Spleen (tissue), 11 donors: ENCODE data around the gene SYNPR. TPM values are rescaled to one million over a fixed set of nuclear protein-coding genes. Genes with fewer than 3 reads are reported as not detected.

ENCODE experiments used
- DNase-seq: peaks from one replicate; pipeline ENCODE4 v3.0.0-alpha.2; 2020
- H3K27ac ChIP-seq, 8 donors: fragments of 200-600 bp; sonication (generic) in 7 of 8; 1 replicate in 4 of 8; 2 replicates in 4 of 8; pipeline versions ENCODE4 v1.5.0 to v1.8.0; 2016 to 2021; ENCODE audit warnings: inconsistent platforms in 4 of 8, mild to moderate bottlenecking in 4 of 8, moderate library complexity in 1 of 8
- H3K27me3 ChIP-seq, 7 donors: fragments of 200-600 bp; sonication (generic) in 6 of 7; replicated peaks in 1 of 7; 1 replicate in 4 of 7; 2 replicates in 3 of 7; pipeline versions ENCODE4 v1.5.0 to v1.8.0; 2016 to 2021; ENCODE audit warnings: inconsistent platforms in 3 of 7, mild to moderate bottlenecking in 1 of 7
- H3K36me3 ChIP-seq, 6 donors: fragments of 200-600 bp; sonication (generic) in 5 of 6; 1 replicate in 4 of 6; 2 replicates in 2 of 6; pipeline versions ENCODE4 v1.5.0 to v1.8.0; 2016 to 2021; ENCODE audit warnings: inconsistent platforms in 2 of 6
- H3K4me1 ChIP-seq, 6 donors: fragments of 200-600 bp; sonication (generic) in 5 of 6; 1 replicate in 3 of 6; 2 replicates in 3 of 6; pipeline versions ENCODE4 v1.5.0 to v1.8.0; 2016 to 2021; ENCODE audit warnings: inconsistent platforms in 3 of 6
- H3K4me3 ChIP-seq, 8 donors: fragments of 200-600 bp; sonication (generic) in 7 of 8; 1 replicate in 4 of 8; 2 replicates in 4 of 8; pipeline versions ENCODE4 v1.5.0 to v1.8.0; 2016 to 2021; ENCODE audit warnings: inconsistent platforms in 4 of 8, mild to moderate bottlenecking in 4 of 8, moderate library complexity in 2 of 8
- H3K9me3 ChIP-seq, 8 donors: fragments of 200-600 bp; sonication (generic) in 7 of 8; 1 replicate in 4 of 8; 2 replicates in 4 of 8; pipeline versions ENCODE4 v1.5.0 to v1.8.0; 2016 to 2021; ENCODE audit warnings: inconsistent platforms in 4 of 8
- POLR2A ChIP-seq, 3 donors: fragments of 450-650 bp; IDR thresholded peaks; one replicate each; pipeline ENCODE4 v1.5.1; 2017; ENCODE audit warnings: antibody characterized with exemption in 3 of 3, mild to moderate bottlenecking in 1 of 3
- POLR2AphosphoS5 ChIP-seq, 3 donors: sonication (generic); formaldehyde crosslinking; IDR thresholded peaks; one replicate each; pipeline ENCODE4 v1.5.1; 2017; ENCODE audit warnings: antibody characterized with exemption in 3 of 3
- WGBS, 5 donors: extraction: QIAGEN DNeasy Blood & Tissue Kit in 3 of 5; methylation state at CpG; one replicate each; pipeline versions ENCODE4 v1.1.5 to v1.1.7; 2013 to 2018; 5-methylcytosine and 5-hydroxymethylcytosine counted together
- intact Hi-C: fragments of 100-400 bp; cut with DNase I; formaldehyde crosslinking; loops from one replicate; pipeline ENCODE4 v1.15.0; 2023; ENCODE audit warnings: low total_unique reads
- polyA plus RNA-seq, 3 donors: library from polyadenylated mRNA; stranded (reverse); fragments of 200-250 nt; gene quantifications; one replicate each; pipeline ENCODE4 v1.2.1, GENCODE V29; 2013
- total RNA-seq, 7 donors: library from RNA; depleted of rRNA in 3 of 7; stranded (reverse); fragments of >200 nt in 3 of 7; fragmentation: NEBNext Ultra II Directional in 4 of 7; extraction: Animal tissue kit (Norgen Biotek cat#: 25700) in 4 of 7; gene quantifications; one replicate each; pipeline versions ENCODE4 v1.1.0 to v1.2.1, GENCODE V29; 2016 to 2021
- TF ChIP-seq, protein P1 (sequence below), 11 experiments: fragments of 200-600 bp in 7 of 11; fragments of 450-650 bp in 4 of 11; sonication (generic) in 4 of 11; IDR thresholded peaks in 8 of 11; conservative IDR thresholded peaks in 3 of 11; 1 replicate in 7 of 11; 2 replicates in 4 of 11; pipeline versions ENCODE4 v1.4.0 to v1.8.0; 2016 to 2021; ENCODE audit warnings: antibody characterized with exemption in 11 of 11, inconsistent platforms in 4 of 11, mild to moderate bottlenecking in 1 of 11
- donor health status: healthy with polysubstance abuse.
- donor health status: DM: no; HTN: no; CAD: no; lungs with moderate emphysema.
- donor health status: DM: no; HTN: no; CAD: no.
- donor health status: Bipolar disorder and iron deficiency.
- donor health status: healthy.
- donor health status: DM: no; HTN: no; CAD: no.
- donor health status: DM: yes; HTN: yes; CAD: no.

SYNPR gene
- total and polyA plus RNA-seq, 10 donors = not detected

DNA sequence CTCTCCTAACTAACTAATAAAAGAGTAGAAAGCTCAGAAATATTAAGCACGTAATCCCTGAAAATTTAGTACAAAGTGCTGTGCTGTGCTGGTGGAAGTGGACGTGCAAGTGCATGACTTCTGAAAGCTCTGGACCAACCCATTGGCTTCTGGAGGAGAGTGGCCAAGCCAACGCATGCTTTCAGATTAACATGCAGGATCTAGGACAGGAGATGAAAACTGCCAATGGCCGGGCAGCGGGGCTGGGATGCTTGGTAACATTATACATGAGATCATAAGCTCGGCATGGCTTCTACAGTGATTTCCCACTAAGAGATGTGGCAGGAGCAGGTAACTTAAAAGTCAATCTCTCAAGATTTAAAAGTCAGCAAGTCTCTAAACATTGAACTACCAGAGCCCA lies 203.5 kb downstream of the SYNPR start:
- no peaks in the 10 kb centered on the region for H3K4me1 ChIP-seq
- no peaks in the 10 kb centered on the region for H3K36me3 ChIP-seq
- intact Hi-C loops = no loop called here
- H3K4me3 ChIP-seq = no peak overlapping the region
- no peak for DNase-seq
- TF ChIP-seq, protein P1, sequence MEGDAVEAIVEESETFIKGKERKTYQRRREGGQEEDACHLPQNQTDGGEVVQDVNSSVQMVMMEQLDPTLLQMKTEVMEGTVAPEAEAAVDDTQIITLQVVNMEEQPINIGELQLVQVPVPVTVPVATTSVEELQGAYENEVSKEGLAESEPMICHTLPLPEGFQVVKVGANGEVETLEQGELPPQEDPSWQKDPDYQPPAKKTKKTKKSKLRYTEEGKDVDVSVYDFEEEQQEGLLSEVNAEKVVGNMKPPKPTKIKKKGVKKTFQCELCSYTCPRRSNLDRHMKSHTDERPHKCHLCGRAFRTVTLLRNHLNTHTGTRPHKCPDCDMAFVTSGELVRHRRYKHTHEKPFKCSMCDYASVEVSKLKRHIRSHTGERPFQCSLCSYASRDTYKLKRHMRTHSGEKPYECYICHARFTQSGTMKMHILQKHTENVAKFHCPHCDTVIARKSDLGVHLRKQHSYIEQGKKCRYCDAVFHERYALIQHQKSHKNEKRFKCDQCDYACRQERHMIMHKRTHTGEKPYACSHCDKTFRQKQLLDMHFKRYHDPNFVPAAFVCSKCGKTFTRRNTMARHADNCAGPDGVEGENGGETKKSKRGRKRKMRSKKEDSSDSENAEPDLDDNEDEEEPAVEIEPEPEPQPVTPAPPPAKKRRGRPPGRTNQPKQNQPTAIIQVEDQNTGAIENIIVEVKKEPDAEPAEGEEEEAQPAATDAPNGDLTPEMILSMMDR (IDR thresholded peaks at IDR 0.05 in 8 of 11, conservative IDR thresholded peaks at IDR 0.05 in 3 of 11) = no peak
- no peak for TF ChIP-seq POLR2A (IDR thresholded peaks at IDR 0.05)
- TF ChIP-seq POLR2AphosphoS5 (IDR thresholded peaks at IDR 0.05) = no peak
- no peaks in the 10 kb centered on the region for H3K27me3 ChIP-seq
- H3K9me3 ChIP-seq = no peaks in the 10 kb centered on the region
- WGBS, 5 donors = 74 to 93% (median 80%) methylated on average over 6 of the region's 6 CpGs
- no peak overlapping the region for H3K27ac ChIP-seq

DNA sequence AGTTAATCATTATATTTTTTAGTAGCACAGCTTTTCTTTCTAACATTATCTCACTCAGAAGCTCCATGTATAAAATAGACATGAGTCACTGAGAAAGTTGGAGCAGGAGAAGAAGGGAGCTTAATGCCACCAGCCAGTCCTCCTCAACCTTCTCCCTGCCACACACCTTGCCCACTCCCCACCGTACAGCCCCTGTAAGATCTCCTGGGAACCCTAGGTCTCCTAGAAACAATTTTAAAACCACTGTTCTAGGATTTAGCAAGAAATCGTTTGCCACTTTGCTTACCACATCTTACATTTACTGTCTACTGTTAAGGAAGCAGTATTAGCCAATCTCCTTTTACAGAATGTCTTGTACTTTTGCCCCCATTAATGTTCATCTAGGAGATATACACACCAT lies 204.2 kb downstream of the SYNPR start:
- intact Hi-C loops = no loop called here

DNA sequence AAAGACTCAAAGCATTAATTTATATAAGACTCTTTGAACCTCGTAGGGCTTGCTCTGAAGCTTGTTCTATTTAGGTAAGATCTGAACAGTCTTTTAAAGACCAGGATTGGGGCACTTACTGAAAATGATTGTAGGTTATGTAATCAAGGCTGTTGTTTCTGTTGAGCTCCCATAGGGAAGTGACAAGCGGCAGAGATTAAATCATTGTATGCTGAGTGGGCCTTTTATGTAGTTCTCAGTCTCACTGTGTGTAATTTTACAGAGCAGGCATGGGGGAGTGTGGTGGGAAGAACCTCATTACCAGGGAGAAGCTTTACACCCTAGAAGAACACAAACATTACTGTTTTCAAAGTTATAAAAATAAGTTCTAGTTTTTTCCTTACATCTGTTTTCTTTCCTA lies 214.4 kb downstream of the SYNPR start:
- no peaks in the 10 kb centered on the region for H3K36me3 ChIP-seq
- DNase-seq = no peak
- H3K27me3 ChIP-seq = no peaks in the 10 kb centered on the region
- H3K4me3 ChIP-seq = no peak overlapping the region
- WGBS, 5 donors = 61 to 82% (median 63%) methylated on average over 2 of the region's 2 CpGs
- TF ChIP-seq POLR2A (IDR thresholded peaks at IDR 0.05) (no peak), POLR2AphosphoS5 (IDR thresholded peaks at IDR 0.05) (no peak)
- TF ChIP-seq, protein P1 (IDR thresholded peaks at IDR 0.05 in 8 of 11, conservative IDR thresholded peaks at IDR 0.05 in 3 of 11) = no peak
- H3K9me3 ChIP-seq = no peaks in the 10 kb centered on the region
- intact Hi-C loops = no loop called here
- H3K27ac ChIP-seq = no peak overlapping the region
- no peaks in the 10 kb centered on the region for H3K4me1 ChIP-seq

More for the DNA sequence above, 204.2 kb downstream of the SYNPR start:
- no peak for TF ChIP-seq POLR2AphosphoS5 (IDR thresholded peaks at IDR 0.05)
- TF ChIP-seq, protein P1 (IDR thresholded peaks at IDR 0.05 in 8 of 11, conservative IDR thresholded peaks at IDR 0.05 in 3 of 11) = no peak
- no peak for TF ChIP-seq POLR2A (IDR thresholded peaks at IDR 0.05)
- 69 to 81% (median 77%) methylated on average over 2 of the region's 2 CpGs for WGBS, 5 donors
- no peaks in the 10 kb centered on the region for H3K36me3 ChIP-seq
- H3K27ac ChIP-seq = no peak overlapping the region
- H3K4me1 ChIP-seq = no peaks in the 10 kb centered on the region
- no peaks in the 10 kb centered on the region for H3K27me3 ChIP-seq
- DNase-seq = no peak
- no peaks in the 10 kb centered on the region for H3K9me3 ChIP-seq
- no peak overlapping the region for H3K4me3 ChIP-seq

DNA sequence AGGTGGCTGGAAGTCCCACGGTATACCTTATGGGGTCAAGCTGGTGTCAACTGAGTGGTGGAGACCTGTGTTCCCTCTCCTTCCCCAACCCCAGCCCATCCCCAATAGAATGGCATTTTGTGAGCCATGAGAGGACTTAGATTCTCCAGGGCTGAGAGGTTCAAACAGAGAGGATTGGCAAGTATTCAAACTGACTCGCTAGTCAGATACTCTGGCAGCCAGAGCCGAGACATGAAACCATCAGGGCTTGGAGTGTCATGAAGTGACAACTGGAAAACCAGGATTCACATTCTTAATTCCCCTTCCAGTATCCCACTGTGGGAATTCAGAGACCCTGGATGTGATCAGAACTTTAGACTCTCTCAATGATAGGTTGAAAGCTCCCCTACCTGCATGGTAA lies 215.0 kb downstream of the SYNPR start:
- H3K9me3 ChIP-seq = no peaks in the 10 kb centered on the region
- H3K27me3 ChIP-seq = no peaks in the 10 kb centered on the region
- no peaks in the 10 kb centered on the region for H3K36me3 ChIP-seq
- 80 to 86% (median 83%) methylated on average over 3 of the region's 3 CpGs for WGBS, 5 donors
- DNase-seq = no peak
- intact Hi-C loops = no loop called here
- no peak overlapping the region for H3K27ac ChIP-seq
- no peak for TF ChIP-seq POLR2A (IDR thresholded peaks at IDR 0.05)
- TF ChIP-seq, protein P1 (IDR thresholded peaks at IDR 0.05 in 8 of 11, conservative IDR thresholded peaks at IDR 0.05 in 3 of 11) = no peak
- TF ChIP-seq POLR2AphosphoS5 (IDR thresholded peaks at IDR 0.05) = no peak
- no peaks in the 10 kb centered on the region for H3K4me1 ChIP-seq
- no peak overlapping the region for H3K4me3 ChIP-seq
